Epithelial cell of proximal tubule (primary cell): ENCODE data around the gene CKS1B. TPM values are rescaled to one million over a fixed set of nuclear protein-coding genes. Genes with fewer than 3 reads are reported as not detected.
"Not testable (repeated sequence)": the region's sequence is repeated elsewhere in the genome, so short reads cannot be mapped to it uniquely, and the experiment has no call there.

ENCODE experiments used
- DNase-seq: peaks from one replicate; pipeline ENCODE4 v3.0.0-alpha.2; 2011; ENCODE audit warnings: low read depth
- H3K4me3 ChIP-seq: 2 replicates; pipeline ENCODE4 v1.5.1; 2011; ENCODE audit warnings: low read depth, mild to moderate bottlenecking, low read length
- CTCF ChIP-seq: conservative IDR thresholded peaks from 2 replicates; pipeline ENCODE4 v1.5.1; 2012; ENCODE audit warnings: low read depth, mild to moderate bottlenecking, low read length
- total RNA-seq: library from RNA; depleted of rRNA; stranded (reverse); fragments of >200 nt; gene quantifications from 2 replicates; pipeline ENCODE4 v1.2.3, GENCODE V29; 2015

CKS1B gene
- total RNA-seq, 1 donor from 2014 or later = 358 TPM

GRCh38 chr1:154995301-154995983 lies 21.0 kb downstream of the CKS1B start:
- not testable (repeated sequence) for H3K4me3 ChIP-seq, DNase-seq
- TF ChIP-seq CTCF = peak; percentile 58

- H3K4me3 ChIP-seq = no peak overlapping the region
- no peak for DNase-seq
- no peak for TF ChIP-seq CTCF
These were observed 22.7 kb downstream of the CKS1B start for GRCh38 chr1:154996966-154997701.

- no peak for DNase-seq
- peak; percentile 26 for TF ChIP-seq CTCF
- H3K4me3 ChIP-seq = no peak overlapping the region
These were observed 23.8 kb downstream of the CKS1B start for GRCh38 chr1:154998201-154998780.

- TF ChIP-seq CTCF = peak; percentile 96
- peak overlapping the region; percentile 74 for H3K4me3 ChIP-seq
- no peak for DNase-seq
These were observed 24.5 kb downstream of the CKS1B start for GRCh38 chr1:154998818-154999570.

GRCh38 chr1:154999571-155000410 lies 25.3 kb downstream of the CKS1B start:
- H3K4me3 ChIP-seq = peak overlapping the region; percentile 74
- no peak for DNase-seq
- TF ChIP-seq CTCF = no peak

- no peak for TF ChIP-seq CTCF
- peak overlapping the region; percentile 74 for H3K4me3 ChIP-seq
- DNase-seq = no peak
These were observed 25.9 kb downstream of the CKS1B start for GRCh38 chr1:155000411-155000725.
